HEK293 (cell line): ENCODE data around the gene HECTD4.

Experiments used
- MYNN ChIP-seq: fragments of 450-650 bp; formaldehyde crosslinking; IDR thresholded peaks from 2 replicates; pipeline ENCODE4 v1.5.1; 2016; ENCODE audit warnings: missing biosample characterization, missing genetic modification characterization, borderline replicate concordance
- YY1 ChIP-seq: fragments of 450-650 bp; formaldehyde crosslinking; IDR thresholded peaks from 2 replicates; pipeline ENCODE4 v1.5.1; 2018; ENCODE audit warnings: missing biosample characterization, missing genetic modification characterization
- ZNF148 ChIP-seq: fragments of 450-650 bp; formaldehyde crosslinking; IDR thresholded peaks from 2 replicates; pipeline ENCODE4 v1.5.0; 2017; ENCODE audit warnings: missing biosample characterization, missing genetic modification characterization, borderline replicate concordance
- ZNF174 ChIP-seq: fragments of 450-650 bp; formaldehyde crosslinking; IDR thresholded peaks from 2 replicates; pipeline ENCODE4 v1.5.0; 2017; ENCODE audit warnings: missing biosample characterization, mild to moderate bottlenecking, missing genetic modification characterization
- ZNF394 ChIP-seq: fragments of 450-650 bp; formaldehyde crosslinking; IDR thresholded peaks from 2 replicates; pipeline ENCODE4 v1.5.1; 2016; ENCODE audit warnings: missing biosample characterization, missing genetic modification characterization, mild to moderate bottlenecking, moderate library complexity, borderline replicate concordance
- ZNF518A ChIP-seq: fragments of 450-650 bp; formaldehyde crosslinking; conservative IDR thresholded peaks from 2 replicates; pipeline ENCODE4 v1.5.1; 2016; ENCODE audit warnings: low read depth, missing biosample characterization, missing genetic modification characterization
- ZNF791 ChIP-seq: fragments of 450-650 bp; formaldehyde crosslinking; IDR thresholded peaks from 2 replicates; pipeline ENCODE4 v1.5.1; 2016; ENCODE audit warnings: missing biosample characterization, missing genetic modification characterization
- ZNF792 ChIP-seq: fragments of 450-650 bp; formaldehyde crosslinking; IDR thresholded peaks from 2 replicates; pipeline ENCODE4 v1.5.1; 2016; ENCODE audit warnings: missing biosample characterization, missing genetic modification characterization
- TF ChIP-seq, protein P1 (sequence below): fragments of 450-650 bp; formaldehyde crosslinking; IDR thresholded peaks from 2 replicates; pipeline ENCODE4 v1.5.1; 2016; ENCODE audit warnings: missing biosample characterization, missing genetic modification characterization

GRCh38 chr12:112172556-112173324, 209.5 kb downstream of the HECTD4 start:
- TF ChIP-seq, protein P1, sequence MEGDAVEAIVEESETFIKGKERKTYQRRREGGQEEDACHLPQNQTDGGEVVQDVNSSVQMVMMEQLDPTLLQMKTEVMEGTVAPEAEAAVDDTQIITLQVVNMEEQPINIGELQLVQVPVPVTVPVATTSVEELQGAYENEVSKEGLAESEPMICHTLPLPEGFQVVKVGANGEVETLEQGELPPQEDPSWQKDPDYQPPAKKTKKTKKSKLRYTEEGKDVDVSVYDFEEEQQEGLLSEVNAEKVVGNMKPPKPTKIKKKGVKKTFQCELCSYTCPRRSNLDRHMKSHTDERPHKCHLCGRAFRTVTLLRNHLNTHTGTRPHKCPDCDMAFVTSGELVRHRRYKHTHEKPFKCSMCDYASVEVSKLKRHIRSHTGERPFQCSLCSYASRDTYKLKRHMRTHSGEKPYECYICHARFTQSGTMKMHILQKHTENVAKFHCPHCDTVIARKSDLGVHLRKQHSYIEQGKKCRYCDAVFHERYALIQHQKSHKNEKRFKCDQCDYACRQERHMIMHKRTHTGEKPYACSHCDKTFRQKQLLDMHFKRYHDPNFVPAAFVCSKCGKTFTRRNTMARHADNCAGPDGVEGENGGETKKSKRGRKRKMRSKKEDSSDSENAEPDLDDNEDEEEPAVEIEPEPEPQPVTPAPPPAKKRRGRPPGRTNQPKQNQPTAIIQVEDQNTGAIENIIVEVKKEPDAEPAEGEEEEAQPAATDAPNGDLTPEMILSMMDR (tag by site-specific recombination) = no peak
- TF ChIP-seq MYNN (tag by site-specific recombination) (no peak), ZNF174 (tag by site-specific recombination) (no peak), YY1 (tag by site-specific recombination) (no peak), ZNF518A (tag by site-specific recombination) (no peak), ZNF394 (tag by site-specific recombination) (no peak), ZNF792 (tag by site-specific recombination) (no peak), ZNF148 (no peak), ZNF791 (tag by site-specific recombination) (no peak)
